T-helper 22 cell (primary cell): Measurements from ENCODE around the gene HMGN3.

Source experiments
- DNase-seq: peaks from one replicate; pipeline ENCODE4 v3.0.0-alpha.2; 2020; ENCODE audit warnings: low read depth

Gene HMGN3

DNA sequence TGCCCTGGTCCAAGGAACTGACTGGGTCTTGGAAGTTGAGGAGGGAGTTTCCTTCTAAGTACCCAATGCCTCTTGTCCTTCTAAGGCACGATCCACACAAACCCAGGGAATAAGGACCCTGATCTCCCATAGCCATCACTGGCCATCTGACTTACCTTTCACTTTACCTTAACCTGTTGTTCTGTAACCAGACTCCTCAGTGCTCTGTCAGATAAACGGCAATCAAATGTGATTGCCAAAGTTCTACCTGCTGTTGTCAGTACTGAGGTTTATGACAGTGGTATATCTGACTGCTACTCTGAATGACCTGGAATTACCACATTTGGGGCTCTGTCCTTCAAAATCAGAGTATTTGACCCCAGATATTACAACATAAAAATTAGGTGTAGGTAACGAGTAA, 49.8 kb downstream of the HMGN3 start:
- no peak for DNase-seq

DNA sequence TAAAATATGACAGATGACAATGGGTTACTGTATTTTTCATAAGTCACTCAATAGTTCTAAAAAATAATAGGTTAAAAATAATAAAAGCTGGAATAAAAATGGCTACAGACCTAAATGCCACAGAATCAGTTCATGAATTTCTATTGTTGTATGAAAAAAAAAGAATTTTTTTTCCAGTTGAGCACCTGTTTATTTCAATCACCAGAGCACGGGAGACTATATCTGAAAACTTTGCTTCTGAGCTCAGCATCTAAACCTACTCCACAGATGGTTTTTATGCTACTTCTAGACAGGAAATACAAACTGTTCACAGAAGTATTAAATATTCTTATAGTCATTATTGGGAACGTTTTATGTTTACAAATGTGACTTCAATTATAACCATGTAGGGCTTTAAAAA, 50.4 kb downstream of the HMGN3 start:
- no peak for DNase-seq

DNA sequence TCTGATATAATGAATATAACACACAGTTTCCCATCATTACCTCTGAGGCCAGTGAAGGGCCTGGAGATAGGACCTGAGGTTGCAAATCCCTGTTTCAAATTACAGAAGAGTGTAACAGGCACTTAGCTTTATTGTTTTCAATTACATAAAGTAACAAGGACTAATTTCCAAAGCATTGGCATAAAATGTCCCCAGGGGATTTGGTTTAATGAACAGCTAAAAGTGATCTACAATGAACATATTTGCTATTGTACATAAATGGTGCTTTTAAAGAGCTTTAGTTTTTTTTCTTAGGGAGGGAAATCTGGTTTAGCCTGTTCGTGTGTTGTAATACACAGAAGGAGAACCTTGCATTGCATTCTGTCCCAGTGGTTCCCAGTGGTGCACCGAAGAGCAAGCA, 54.4 kb downstream of the HMGN3 start:
- DNase-seq = no peak

DNA sequence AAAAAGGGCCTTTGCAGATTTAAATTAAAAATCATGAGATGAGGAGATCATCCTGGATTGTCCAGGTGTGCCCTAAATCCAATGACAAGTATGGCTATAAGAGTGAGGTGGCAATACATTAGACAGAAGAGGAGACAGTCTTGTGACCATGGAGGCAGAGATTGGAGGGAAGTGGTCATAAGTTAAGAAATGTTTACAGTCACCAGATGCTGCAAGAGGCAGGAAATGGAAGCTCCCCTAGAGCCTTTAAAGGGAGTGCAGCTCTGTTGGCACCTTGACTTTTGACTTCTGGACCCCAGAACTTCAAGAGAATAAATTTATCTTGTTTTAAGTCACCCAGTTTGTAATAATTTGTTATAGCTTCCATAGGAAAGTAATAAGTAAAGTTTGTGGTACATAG, 61.1 kb downstream of the HMGN3 start:
- no peak for DNase-seq

DNA sequence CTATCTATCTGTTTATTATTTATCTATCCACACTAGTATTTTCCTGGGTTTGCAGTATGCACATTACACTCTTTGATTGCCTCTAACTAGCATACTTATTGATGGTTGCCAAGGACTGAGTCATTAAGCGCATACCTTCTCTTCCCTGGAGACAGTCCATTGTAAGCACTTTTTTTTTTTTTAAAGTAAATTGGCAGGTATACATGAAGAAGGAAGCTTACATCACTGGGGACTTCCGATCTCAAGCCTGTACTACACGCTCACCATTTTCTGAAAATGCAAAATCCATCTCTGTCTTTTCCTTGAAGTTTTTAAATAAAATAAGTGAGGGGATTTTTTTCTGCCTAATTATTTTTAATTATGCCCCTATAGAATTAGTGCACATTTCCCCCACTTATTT, 63.5 kb downstream of the HMGN3 start:
- no peak for DNase-seq

DNA sequence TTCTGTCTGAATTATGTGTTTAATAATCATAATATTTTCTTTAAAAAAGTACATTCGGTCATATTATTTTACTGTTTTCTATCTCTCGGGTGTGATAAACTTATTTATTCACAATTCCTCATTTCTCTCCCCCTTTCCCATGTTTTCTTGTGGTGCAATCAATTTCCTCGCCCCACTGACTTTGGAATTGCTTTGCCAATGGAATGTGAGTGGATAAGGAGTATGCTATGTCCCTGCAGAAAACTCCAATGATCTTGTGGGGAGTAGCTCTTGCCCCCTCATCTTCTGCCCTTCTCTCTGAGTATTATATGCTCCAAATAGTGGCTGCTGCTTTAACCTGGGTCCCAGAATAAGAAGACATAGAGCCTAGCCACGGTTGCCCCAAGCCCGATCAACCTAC, 64.1 kb downstream of the HMGN3 start:
- no peak for DNase-seq

DNA sequence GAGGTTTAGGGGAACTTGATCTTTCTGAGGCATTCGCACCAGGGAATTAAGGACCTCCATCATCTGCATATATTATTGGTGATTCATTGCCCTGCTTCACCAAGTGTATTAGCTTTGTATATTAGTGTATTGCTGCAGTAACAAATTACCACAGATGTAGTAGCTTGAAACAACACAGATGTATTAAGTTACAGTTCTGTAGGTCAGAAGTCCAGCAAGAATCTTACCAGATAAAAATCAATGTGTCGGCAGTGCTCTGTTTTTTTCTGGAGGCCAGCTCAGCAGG, 65.8 kb downstream of the HMGN3 start:
- no peak for DNase-seq

DNA sequence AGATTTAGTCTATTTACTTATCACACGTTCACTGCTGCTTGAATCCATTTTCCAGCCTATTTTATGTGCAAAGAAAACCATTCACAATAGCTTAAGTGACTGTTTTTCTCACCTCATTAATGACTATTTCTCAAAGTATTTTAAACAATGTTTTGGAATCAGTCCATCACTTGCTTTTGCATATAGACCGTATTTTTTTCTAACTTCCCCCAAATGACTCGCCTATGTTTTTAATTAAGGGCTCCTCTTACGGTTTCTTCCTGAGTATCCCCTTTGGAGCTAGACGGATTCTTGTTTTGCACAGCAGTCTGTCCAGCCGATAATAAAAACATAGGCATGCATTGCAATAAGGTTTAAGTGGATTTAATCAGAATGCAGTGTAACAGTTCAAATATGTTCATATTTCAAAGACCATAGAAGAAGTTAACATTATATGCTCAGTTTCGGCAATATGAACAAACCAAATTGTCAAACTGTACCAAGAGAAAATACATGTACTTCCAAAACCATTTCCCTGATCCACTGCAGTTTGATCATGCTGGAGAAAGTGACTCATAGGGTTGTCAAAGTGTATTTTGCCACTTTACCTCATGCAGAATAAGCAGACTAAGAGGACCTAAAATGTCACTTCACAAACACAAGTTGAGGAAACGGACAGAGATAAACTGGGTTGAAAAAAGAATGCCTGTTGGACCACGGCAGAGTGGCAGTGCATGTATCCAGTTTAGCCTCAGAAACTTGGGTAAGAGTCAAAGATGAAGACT, 66.4 kb downstream of the HMGN3 start:
- DNase-seq = no peak

DNA sequence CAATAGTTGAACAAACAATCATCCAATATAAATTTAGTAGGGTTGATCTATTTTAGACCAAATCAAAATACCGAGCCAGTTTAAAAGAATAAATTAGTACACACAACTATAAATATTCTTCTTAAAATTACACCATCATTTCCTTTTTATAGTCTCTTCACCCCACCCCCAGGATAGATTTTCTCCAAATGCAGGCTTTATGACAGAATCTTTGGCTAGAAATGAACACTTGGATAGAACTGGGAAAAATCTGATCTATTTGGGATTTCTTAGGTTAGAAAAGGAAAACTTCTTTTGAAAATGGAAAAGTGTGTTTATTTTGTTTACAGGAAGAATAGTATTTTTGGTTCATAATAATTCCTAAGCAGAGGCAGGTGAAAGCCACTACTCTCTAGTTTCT, 74.6 kb downstream of the HMGN3 start:
- no peak for DNase-seq

DNA sequence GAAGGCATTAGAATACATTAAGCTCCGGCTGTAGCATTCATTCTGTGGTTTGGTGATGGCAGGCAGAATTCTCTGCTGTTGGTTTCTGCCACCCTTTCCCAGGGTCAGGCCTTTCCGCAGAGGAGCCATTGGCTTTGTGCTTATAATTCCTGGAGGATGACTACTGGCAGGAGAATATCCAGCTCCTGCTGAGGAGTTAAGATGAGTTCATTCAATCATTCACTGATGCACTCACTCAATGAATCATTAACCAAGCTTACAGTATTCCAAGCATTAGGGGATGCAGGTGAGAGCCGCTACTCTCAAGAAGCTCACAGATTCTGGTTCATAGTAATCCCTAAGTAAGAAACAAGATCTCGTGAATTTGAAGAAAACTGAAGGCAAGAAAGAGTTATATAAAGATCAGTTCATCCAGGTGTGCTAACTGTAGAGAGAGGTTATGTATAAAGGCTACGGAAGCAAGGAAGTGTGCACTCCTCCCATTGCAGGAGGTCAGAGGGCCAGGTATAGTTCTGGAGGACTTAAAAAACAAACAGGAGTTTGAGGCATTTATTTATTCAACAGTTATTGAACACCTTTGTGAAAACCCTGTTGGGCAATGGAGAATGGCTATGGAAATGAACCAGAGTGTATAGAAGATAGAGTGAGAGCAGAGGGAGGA, 75.5 kb downstream of the HMGN3 start:
- no peak for DNase-seq

DNA sequence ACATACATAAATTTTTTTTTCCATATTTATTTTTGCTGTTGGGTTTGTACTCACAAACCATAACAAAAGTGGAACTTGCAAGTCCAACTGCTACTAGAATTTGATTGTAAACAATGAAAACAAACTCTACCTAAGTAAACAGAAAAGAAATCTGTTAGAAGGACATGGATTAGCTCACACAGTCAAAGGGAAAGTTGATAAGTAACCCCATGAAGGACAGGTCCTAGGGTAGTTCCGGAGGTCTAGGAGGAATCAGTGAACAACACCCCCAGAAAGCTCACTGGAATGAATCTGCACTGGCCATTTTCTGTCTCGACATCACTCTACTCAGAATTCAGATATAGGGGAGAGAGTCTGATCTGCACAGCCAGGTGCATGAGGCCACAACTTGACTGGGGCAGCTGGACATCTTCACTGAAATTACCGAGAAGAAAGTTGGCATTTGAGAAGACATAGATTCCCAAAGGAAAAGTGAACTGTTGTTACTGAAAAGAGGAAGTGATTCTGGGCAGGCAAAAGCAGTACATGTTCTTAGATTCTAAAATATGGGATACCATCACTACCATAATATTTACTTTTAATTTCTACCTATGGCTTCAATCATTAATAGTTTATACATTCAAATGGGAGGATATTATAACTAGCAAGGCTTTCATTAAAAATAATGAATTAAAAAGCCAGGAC, 76.4 kb downstream of the HMGN3 start:
- DNase-seq = no peak

DNA sequence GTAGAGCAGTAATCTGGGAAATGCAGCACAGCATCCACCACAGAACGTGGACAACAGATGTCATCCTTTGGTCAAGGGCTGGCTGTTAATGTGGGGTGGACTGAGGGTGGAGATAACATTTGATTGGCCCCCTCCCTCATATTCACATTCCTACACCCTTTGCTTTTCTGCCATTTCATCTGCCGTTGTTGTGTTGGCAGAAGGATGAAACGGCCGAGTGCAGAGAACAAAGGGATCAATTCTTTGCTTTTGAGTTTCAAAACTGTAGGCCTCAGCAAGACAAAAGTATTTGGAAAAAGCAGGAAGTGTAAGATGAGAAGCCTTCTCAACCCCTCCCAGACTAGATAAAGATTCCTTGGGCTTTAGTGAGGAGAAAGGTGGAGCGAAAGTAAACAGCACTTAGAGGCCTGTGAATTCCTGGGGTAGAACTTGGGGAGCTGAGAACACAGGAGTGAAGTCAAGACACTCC, 82.2 kb downstream of the HMGN3 start:
- no peak for DNase-seq
